Common myeloid progenitor, CD34-positive (primary cell): Measurements from ENCODE around the gene USP53.
"Not testable (repeated sequence)": the region's sequence is repeated elsewhere in the genome, so short reads cannot be mapped to it uniquely, and the experiment has no call there.

Experiments
- CTCF ChIA-PET: fragments of 350-600 bp; sonication (Branson Sonifier 250); formaldehyde crosslinking; loops from one replicate; lab custom pipeline; 2021; ENCODE audit warnings: antibody characterized with exemption; lab: Charles Lee
- POLR2A ChIA-PET: fragments of 350-600 bp; sonication (Branson Sonifier 250); formaldehyde crosslinking; loops from one replicate; lab custom pipeline; 2021; ENCODE audit warnings: antibody characterized with exemption; lab: Charles Lee
- DNase-seq, 3 donors: peaks; one replicate each; pipeline versions ENCODE4 v3.0.0 to v3.0.0-alpha.2; 2013
- H3K27ac ChIP-seq, 2 experiments: 1 replicate in 1 of 2; 2 replicates in 1 of 2; pipeline ENCODE4 v1.7.0; 2013; ENCODE audit warnings: inconsistent platforms in 2 of 2, low read length in 2 of 2, mild to moderate bottlenecking in 2 of 2, low read depth in 1 of 2, moderate library complexity in 1 of 2; ENCODE audit not compliant: severe bottlenecking in 2 of 2, insufficient read depth in 1 of 2, poor library complexity in 1 of 2
- H3K27me3 ChIP-seq, 5 experiments: replicated peaks in 2 of 5; 1 replicate in 3 of 5; 2 replicates in 2 of 5; pipeline versions ENCODE4 v1.6.1 to v1.7.0; 2013; ENCODE audit warnings: low read length in 4 of 5, mild to moderate bottlenecking in 2 of 5, moderate library complexity in 2 of 5, inconsistent platforms in 1 of 5; ENCODE audit not compliant: insufficient read depth in 5 of 5, control insufficient read depth in 4 of 5
- H3K36me3 ChIP-seq, 4 experiments: 1 replicate in 2 of 4; 2 replicates in 2 of 4; pipeline versions ENCODE4 v1.6.1 to v1.7.0; 2013; ENCODE audit warnings: low read length in 3 of 4, control low read depth in 1 of 4, mild to moderate bottlenecking in 1 of 4; ENCODE audit not compliant: control insufficient read depth in 4 of 4, insufficient read depth in 4 of 4
- H3K4me1 ChIP-seq, 4 experiments: 1 replicate in 3 of 4; 2 replicates in 1 of 4; pipeline versions ENCODE4 v1.6.1 to v1.7.1; 2013; ENCODE audit warnings: low read length in 3 of 4, mild to moderate bottlenecking in 3 of 4, control low read depth in 1 of 4, inconsistent platforms in 1 of 4, moderate library complexity in 1 of 4; ENCODE audit not compliant: control insufficient read depth in 4 of 4, insufficient read depth in 4 of 4; ENCODE audit errors: control extremely low read depth in 1 of 4
- H3K4me3 ChIP-seq, 7 experiments: 1 replicate in 4 of 7; 2 replicates in 3 of 7; pipeline versions ENCODE4 v1.5.1 to v1.7.0; 2013; ENCODE audit warnings: mild to moderate bottlenecking in 7 of 7, low read length in 6 of 7, moderate library complexity in 6 of 7, inconsistent platforms in 2 of 7, low read depth in 2 of 7, control low read depth in 1 of 7; ENCODE audit not compliant: insufficient read depth in 4 of 7, control insufficient read depth in 1 of 7; ENCODE audit errors: extremely low read depth in 1 of 7
- H3K9me3 ChIP-seq, 5 experiments: 1 replicate in 4 of 5; 2 replicates in 1 of 5; pipeline versions ENCODE4 v1.6.1 to v1.7.1; 2013; ENCODE audit warnings: low read length in 4 of 5, mild to moderate bottlenecking in 2 of 5, inconsistent platforms in 1 of 5, low read depth in 1 of 5, moderate library complexity in 1 of 5; ENCODE audit not compliant: control insufficient read depth in 4 of 5, insufficient read depth in 2 of 5; ENCODE audit errors: control extremely low read depth in 1 of 5
- WGBS: methylation state at CpG from one replicate; pipeline ENCODE4 v1.1.5; 2013; ENCODE audit not compliant: insufficient coverage; 5-methylcytosine and 5-hydroxymethylcytosine counted together

USP53 gene

GRCh38 chr4:119317990-119318389 lies 105.5 kb downstream of the USP53 start:
- POLR2A ChIA-PET, result no interaction called here
- DNase-seq, result no peak
- CTCF ChIA-PET, result interaction anchor here (2.8 to 5.9 kb wide), 2 partner anchors 172 to 175 kb away, joined by 9 to 35 read pairs; no protein-coding TSS in a partner anchor

GRCh38 chr4:119321921-119322687 lies 109.6 kb downstream of the USP53 start, which contains the start of gene FABP2:
Gene FABP2, minus strand, starts transcription at chr4:119322138. Its CDS starts 36 bp downstream, at chr4:119322102.
- H3K4me1 ChIP-seq, result no peaks in the 10 kb centered on the region
- CTCF ChIA-PET, result interaction anchor here (1.1 to 1.3 kb wide), 3 partner anchors 11 to 730 kb away, joined by 3 to 4 read pairs (median 4); no protein-coding TSS in a partner anchor
- no peaks in the 10 kb centered on the region for H3K9me3 ChIP-seq
- peaks cover 0 to 3% (median 0%) of the 10 kb centered on the region in 5 experiments for H3K27me3 ChIP-seq
- POLR2A ChIA-PET, result no interaction called here
- no peak within 1 kb of the TSS for H3K27ac ChIP-seq
- DNase-seq, result no peak
- 100% methylated on average over 2 of the region's 6 CpGs for WGBS
- no peaks in the 10 kb centered on the region for H3K36me3 ChIP-seq
- H3K4me3 ChIP-seq, result no peak within 1 kb of the TSS

More at GRCh38 chr4:119317990-119318389, 105.5 kb downstream of the USP53 start:
- H3K27ac ChIP-seq, result no peak overlapping the region
- no peaks in the 10 kb centered on the region for H3K4me1 ChIP-seq
- peaks cover 0 to 4% (median 0%) of the 10 kb centered on the region in 5 experiments for H3K27me3 ChIP-seq
- H3K4me3 ChIP-seq, result no peak overlapping the region
- no CpG with 5 or more reads among the region's 2 CpGs for WGBS
- H3K36me3 ChIP-seq, result no peaks in the 10 kb centered on the region
- H3K9me3 ChIP-seq, result no peaks in the 10 kb centered on the region

- CTCF ChIA-PET, result interaction anchor here (1.3 to 1.5 kb wide), 2 partner anchors 12 to 13 kb away, joined by 5 to 6 read pairs; no protein-coding TSS in a partner anchor
- POLR2A ChIA-PET, result no interaction called here
- no peaks in the 10 kb centered on the region for H3K36me3 ChIP-seq
- H3K4me1 ChIP-seq, result no peaks in the 10 kb centered on the region
- H3K9me3 ChIP-seq, result no peaks in the 10 kb centered on the region
- H3K4me3 ChIP-seq, result no peak overlapping the region
- 100% methylated on average over 1 of the region's 2 CpGs for WGBS
- H3K27ac ChIP-seq, result no peak overlapping the region
- no peak for DNase-seq
- H3K27me3 ChIP-seq, result no peaks in the 10 kb centered on the region
These were observed 116.2 kb downstream of the USP53 start for GRCh38 chr4:119328695-119329094.

- 100% methylated on average over 1 of the region's 2 CpGs for WGBS
- Histone ChIP-seq H3K27me3 (no peaks in the 10 kb centered on the region), H3K36me3 (no peaks in the 10 kb centered on the region), H3K4me1 (no peaks in the 10 kb centered on the region), H3K9me3 (no peaks in the 10 kb centered on the region), H3K4me3 (no peak overlapping the region), H3K27ac (no peak overlapping the region)
- POLR2A ChIA-PET, result no interaction called here
- no peak for DNase-seq
- CTCF ChIA-PET, result no interaction called here
These were observed 117.5 kb downstream of the USP53 start for GRCh38 chr4:119329835-119330620.

GRCh38 chr4:119336332-119336979 lies 123.9 kb downstream of the USP53 start:
- H3K36me3 ChIP-seq, H3K9me3 ChIP-seq, CTCF ChIA-PET, H3K27ac ChIP-seq, DNase-seq, H3K4me1 ChIP-seq, H3K27me3 ChIP-seq, H3K4me3 ChIP-seq, POLR2A ChIA-PET: not testable (repeated sequence)
- WGBS, result 100% methylated on average over 1 of the region's 4 CpGs

DNA sequence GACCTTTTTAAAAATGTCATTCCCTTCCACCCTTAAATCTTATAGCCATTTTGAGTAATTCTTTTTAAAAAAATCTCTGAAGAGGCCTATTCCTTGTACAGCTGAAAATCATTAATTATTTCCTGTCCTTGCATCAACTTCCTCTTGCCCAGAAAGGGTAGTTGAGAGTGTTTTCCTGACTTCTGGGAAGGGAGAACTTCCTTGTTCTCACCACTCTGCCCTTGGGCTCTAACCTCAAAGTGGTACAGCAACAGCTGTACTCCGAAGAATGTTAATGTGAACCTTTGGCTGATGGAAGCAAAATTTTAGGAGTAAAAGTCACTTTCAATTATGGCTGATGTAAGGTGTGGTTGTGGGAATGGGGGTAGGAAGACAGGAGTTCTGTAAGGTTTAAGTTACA lies 124.5 kb downstream of the USP53 start:
- H3K27me3 ChIP-seq, result no peaks in the 10 kb centered on the region
- CTCF ChIA-PET, result no interaction called here
- WGBS, result no CpG with 5 or more reads among the region's 1 CpG
- DNase-seq, result peak; percentile 5 to 36 (median 6)
- no peaks in the 10 kb centered on the region for H3K9me3 ChIP-seq
- H3K4me1 ChIP-seq, result peaks cover 0 to 10% (median 2%) of the 10 kb centered on the region in 4 experiments
- POLR2A ChIA-PET, result no interaction called here
- no peaks in the 10 kb centered on the region for H3K36me3 ChIP-seq
- H3K4me3 ChIP-seq, result no peak overlapping the region
- H3K27ac ChIP-seq, result no peak overlapping the region
